HG03575 (cell line): ENCODE measurements around the gene APOL6.
"Not testable (repeated sequence)": the region's sequence is repeated elsewhere in the genome, so short reads cannot be mapped to it uniquely, and the experiment has no call there.

ENCODE experiments used
- ATAC-seq: cut with Tn5 transposase; IDR thresholded peaks from one replicate; pipeline ENCODE4 v1.9.1; 2021; ENCODE audit not compliant: unreplicated experiment, insufficient number of reproducible peaks, low FRiP score; ENCODE audit errors: extremely low read depth

The APOL6 gene

DNA sequence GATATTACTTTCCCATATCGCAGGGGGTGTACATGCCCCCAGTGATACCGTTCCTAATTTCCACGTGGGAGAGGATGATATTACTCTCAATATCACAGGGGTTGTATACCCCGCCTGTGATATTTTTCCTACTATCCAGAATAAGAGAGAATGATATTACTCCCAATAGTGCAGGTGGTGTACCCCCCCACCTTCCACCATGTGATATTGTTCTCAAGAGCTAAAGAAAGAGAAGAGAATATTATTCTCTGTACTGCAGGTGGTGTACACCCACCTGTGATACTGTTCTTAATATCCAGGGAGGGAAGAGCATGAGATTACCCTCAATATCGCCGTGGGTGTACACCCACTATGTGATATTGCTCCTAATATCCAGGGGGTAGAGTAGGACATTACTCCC is 51.6 kb downstream of the APOL6 start:
- ATAC-seq, result not testable (repeated sequence)

GRCh38 chr22:35703861-35704584 is 55.8 kb downstream of the APOL6 start:
- no peak for ATAC-seq

DNA sequence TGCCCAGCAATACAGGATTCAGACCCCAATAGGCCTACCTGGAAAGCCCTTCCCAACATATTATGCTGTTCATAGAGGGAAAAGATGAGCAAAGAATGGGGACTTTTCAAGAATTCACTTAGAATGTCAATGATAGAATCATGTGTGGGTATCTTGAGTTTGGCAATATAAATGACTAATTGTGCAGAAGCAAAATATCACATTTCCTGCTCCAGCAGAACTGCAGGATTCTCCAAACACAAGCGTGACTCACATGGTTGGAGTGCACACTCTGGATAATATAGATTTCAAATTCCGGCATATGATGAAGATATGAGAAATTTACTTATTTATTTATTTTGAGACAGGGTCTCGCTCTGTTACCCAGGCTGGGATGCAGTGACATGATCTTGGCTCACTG is 56.9 kb downstream of the APOL6 start:
- ATAC-seq, result no peak

DNA sequence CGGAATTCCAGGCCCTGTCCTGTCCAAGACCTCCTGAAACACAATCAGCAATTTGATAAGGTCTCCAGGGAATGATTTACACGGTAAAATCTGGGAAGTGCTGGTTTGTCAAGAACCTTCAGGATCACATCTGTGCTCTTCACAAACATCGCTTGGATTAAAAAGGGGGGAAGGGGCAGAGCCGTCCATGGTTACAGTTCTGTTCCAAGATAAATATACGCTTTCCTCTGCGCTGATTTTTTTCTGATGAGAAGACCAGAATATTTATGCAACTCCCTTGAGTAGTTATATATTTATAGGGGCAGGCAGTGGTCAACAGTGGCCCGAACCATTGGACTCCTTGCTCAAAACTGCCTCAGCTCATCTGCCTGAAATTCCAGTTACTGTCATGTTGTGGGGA is 60.2 kb downstream of the APOL6 start:
- ATAC-seq, result no peak

- no peak for ATAC-seq
Observed at GRCh38 chr22:35708917-35709316, 60.7 kb downstream of the APOL6 start.

DNA sequence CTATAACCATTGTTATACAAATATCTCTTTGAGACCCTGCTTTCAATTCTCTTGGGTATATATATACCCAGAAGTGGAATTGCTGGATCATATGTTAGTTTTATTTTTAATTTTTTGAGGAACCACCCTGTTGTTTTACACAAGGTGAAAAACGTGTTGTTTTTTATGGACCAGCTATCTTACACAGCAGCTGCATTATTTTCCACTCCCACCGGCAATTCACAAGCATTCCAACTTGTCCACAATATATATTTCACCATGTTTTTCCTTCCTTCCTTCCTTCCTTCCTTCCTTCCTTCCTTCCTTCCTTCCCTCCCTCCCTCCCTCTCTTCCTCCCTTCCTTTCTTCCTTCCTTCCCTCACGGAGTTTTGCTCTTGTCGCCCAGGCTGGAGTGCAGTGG is 63.1 kb downstream of the APOL6 start:
- ATAC-seq, result no peak

DNA sequence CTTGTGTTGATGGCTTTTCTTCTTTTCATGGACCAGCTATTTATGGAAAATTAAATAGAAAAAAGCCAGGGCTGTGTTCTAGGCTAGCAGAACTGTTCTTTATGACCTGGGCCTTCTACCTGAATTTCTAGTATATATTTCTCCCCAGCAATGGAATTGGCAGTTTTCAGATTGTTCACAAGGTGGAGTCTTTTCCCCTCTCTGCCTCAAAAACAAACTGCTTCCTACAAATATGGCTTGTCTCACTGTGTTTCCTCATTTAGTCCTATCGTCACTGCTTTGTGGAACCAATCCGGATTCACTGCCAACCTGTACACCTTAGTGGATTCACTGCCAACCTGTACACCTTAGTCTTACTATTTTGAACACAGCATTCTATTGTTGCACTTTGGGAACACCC is 64.4 kb downstream of the APOL6 start:
- ATAC-seq, result no peak

DNA sequence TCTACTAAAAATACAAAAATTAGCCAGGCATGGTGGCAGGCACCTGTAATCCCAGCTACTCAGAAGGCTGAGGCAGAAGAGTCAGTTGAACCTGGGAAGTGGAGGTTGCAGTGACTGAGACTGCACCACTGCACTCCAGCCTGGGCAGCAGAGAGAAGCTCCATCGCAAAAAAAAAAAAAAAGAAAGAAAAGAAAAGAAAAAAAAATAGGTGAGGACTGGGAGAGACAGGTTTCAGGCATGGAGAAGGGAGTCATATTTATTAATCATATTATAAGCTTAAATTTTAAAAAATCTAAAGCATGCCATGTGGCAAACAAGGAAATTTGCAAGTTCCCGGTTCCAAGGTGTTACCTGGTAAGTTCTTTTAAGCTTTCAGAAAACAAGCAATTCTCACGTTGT is 69.3 kb downstream of the APOL6 start, which contains the start of gene APOL5:
TSS of gene APOL5 (plus strand) at position 301 of the 400 bp plus-strand sequence. CDS start at position 301, 0 bp downstream.
- ATAC-seq, result no peak
